GM19467 (cell line): Measurements from ENCODE around the gene UBE3D.
A peak's percentile ranks its signal among the peaks of the same experiment; 100 is the strongest.
"Not testable (repeated sequence)": the region's sequence is repeated elsewhere in the genome, so short reads cannot be mapped to it uniquely, and the experiment has no call there.

Experiments used
- ATAC-seq: cut with Tn5 transposase; IDR thresholded peaks from one replicate; pipeline ENCODE4 v1.9.1; 2021; ENCODE audit warnings: mild to moderate bottlenecking, moderate library complexity; ENCODE audit not compliant: unreplicated experiment

UBE3D gene

GRCh38 chr6:82979657-82980056, 86.0 kb downstream of the UBE3D start:
- no peak for ATAC-seq

- no peak for ATAC-seq
Observed at GRCh38 chr6:82978362-82978945, 87.2 kb downstream of the UBE3D start.

GRCh38 chr6:82976179-82976578, 89.5 kb downstream of the UBE3D start:
- no peak for ATAC-seq

- no peak for ATAC-seq
Observed at GRCh38 chr6:82971877-82972460, 93.7 kb downstream of the UBE3D start.

GRCh38 chr6:82970839-82971238, 94.8 kb downstream of the UBE3D start:
- ATAC-seq = no peak

- ATAC-seq = no peak
Observed at GRCh38 chr6:82968708-82969107, 96.9 kb downstream of the UBE3D start.

- no peak for ATAC-seq
Observed at GRCh38 chr6:82963191-82963925, 102.3 kb downstream of the UBE3D start.

- no peak for ATAC-seq
Observed at GRCh38 chr6:82959385-82959941, 106.2 kb downstream of the UBE3D start.

- no peak for ATAC-seq
Observed at GRCh38 chr6:82958551-82958950, 107.1 kb downstream of the UBE3D start.

- no peak for ATAC-seq
Observed at GRCh38 chr6:82957868-82958245, 107.8 kb downstream of the UBE3D start.

GRCh38 chr6:82957171-82957867, 108.3 kb downstream of the UBE3D start:
- ATAC-seq = no peak

GRCh38 chr6:82955841-82956240, 109.8 kb downstream of the UBE3D start:
- no peak for ATAC-seq

- peak; percentile 73 for ATAC-seq
Observed at GRCh38 chr6:82954937-82955577, 110.6 kb downstream of the UBE3D start.

GRCh38 chr6:82954356-82954755, 111.3 kb downstream of the UBE3D start:
- ATAC-seq = no peak

- no peak for ATAC-seq
Observed at GRCh38 chr6:82953871-82954270, 111.8 kb downstream of the UBE3D start.

GRCh38 chr6:82951935-82952334, 113.7 kb downstream of the UBE3D start:
- no peak for ATAC-seq

GRCh38 chr6:82951389-82951788, 114.3 kb downstream of the UBE3D start:
- ATAC-seq = no peak

- ATAC-seq = not testable (repeated sequence)
Observed at GRCh38 chr6:82930915-82931314, 134.7 kb downstream of the UBE3D start.

GRCh38 chr6:82924799-82925535, 140.7 kb downstream of the UBE3D start:
- ATAC-seq = no peak

- no peak for ATAC-seq
Observed at GRCh38 chr6:82921258-82921657, 144.4 kb downstream of the UBE3D start.
